ENCODE results near the gene LPCAT2.

Gene LPCAT2

DNA sequence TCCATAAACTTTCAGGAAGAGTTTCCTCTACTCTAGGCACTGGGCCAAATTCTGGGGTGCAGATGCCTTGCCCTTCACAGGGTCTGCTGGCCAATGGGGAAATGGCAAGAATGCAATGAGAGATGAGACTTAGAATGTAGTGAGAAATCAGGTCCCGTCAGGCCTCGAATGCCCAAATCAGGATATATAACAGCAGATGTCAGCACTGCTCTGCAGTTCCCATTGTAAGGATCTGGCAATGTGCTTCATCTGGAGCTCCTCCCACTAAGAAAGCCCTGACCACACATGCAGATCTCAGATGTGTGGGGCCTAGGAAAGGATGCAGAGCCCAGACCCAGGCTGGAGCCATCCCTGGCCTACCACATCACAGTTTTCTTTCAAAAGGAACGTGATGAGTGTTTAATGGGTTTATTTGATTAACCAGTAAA, 13.9 kb upstream of the LPCAT2 start:
- Histone ChIP-seq H3K4me3 (ENCODE audit: insufficient read depth, low read depth, low read length) (no peak overlapping the region), H3K9me3 (ENCODE audit: control insufficient read depth, low read length) (no peaks in the 10 kb centered on the region), H3K27ac (ENCODE audit: insufficient read depth, low read depth, low read length, poor library complexity, severe bottlenecking) (no peak overlapping the region), H3K4me1 (ENCODE audit: control insufficient read depth, insufficient read depth, low read length) (peaks cover 4% of the 10 kb centered on the region), H3K27me3 (ENCODE audit: control insufficient read depth, insufficient read depth, low read length, poor library complexity, severe bottlenecking) (no peaks in the 10 kb centered on the region), H3K36me3 (ENCODE audit: control insufficient read depth, insufficient read depth, low read length) (peaks cover 3% of the 10 kb centered on the region)
- 70 to 80% methylated on average over 2 to 3 of the region's 3 CpGs for WGBS, 2 experiments

DNA sequence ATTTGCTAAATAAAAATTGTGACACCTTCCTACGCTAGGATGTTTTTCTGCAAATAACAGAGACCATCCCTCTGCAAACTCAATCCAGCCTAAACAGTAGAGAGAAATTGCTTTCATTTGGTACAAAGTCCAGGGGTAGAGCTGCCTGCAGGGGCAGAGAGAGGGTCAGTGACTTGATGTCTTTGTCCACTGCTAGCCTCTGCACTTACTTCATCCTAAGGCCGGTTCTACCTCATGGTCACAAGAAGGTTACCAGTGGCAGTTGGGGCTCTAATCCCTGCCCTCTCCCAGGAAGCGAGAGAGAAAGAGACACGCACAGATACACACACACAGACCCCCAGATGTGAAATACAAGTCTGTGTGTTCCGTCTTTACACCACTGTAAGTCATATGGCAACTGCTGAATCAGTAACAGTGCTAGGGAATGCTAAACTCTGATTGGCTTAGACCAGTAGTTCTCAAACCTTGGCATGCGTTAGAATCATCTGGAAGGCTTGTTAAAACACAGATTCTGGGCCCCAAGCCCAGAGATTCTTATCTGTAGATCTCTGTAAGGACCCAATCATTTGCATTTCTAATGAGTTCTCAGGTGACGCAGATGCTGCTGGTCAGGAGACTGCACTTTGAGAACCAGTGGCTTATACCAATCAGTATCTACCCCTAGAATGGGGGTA, 13.1 kb upstream of the LPCAT2 start:
- Histone ChIP-seq H3K27ac (ENCODE audit: insufficient read depth, low read depth, low read length, poor library complexity, severe bottlenecking) (no peak overlapping the region), H3K4me3 (ENCODE audit: insufficient read depth, low read depth, low read length) (no peak overlapping the region), H3K27me3 (ENCODE audit: control insufficient read depth, insufficient read depth, low read length, poor library complexity, severe bottlenecking) (no peaks in the 10 kb centered on the region), H3K9me3 (ENCODE audit: control insufficient read depth, low read length) (no peaks in the 10 kb centered on the region), H3K36me3 (ENCODE audit: control insufficient read depth, insufficient read depth, low read length) (no peaks in the 10 kb centered on the region), H3K4me1 (ENCODE audit: control insufficient read depth, insufficient read depth, low read length) (peaks cover 11% of the 10 kb centered on the region)
- WGBS, 2 experiments, result 89 to 90% methylated on average over 7 of the region's 7 CpGs

DNA sequence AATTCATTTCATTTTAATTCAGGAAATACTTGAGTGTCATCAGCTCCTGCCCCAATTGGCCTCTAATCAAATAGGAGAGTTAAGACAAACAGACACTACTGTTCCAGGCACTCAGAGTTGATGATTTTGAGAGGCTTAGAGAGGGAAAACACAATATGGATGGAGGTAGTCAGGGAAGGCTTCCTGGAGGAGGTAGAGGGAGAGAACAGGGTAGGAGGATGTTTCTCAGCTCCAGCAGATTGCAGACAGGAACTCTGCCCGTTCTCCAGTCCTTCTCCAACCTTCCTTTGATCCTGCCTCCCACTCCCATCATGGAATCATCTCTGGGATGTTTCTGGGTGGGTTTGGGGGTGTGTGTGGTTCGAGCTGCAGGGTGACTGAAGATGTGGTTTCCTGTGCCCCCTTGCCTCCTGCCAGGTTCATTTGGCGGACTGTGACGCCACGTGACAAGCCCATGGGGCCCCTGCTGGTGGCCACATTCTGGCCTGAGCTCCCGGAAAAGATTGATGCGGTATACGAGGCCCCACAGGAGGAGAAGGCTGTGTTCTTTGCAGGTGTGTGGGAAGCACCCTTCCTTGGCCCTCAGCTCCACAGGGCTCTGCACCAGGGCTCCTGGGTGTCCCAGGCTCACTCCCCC, 12.2 kb upstream of the LPCAT2 start:
- no peak overlapping the region for H3K4me3 ChIP-seq (ENCODE audit: insufficient read depth, low read depth, low read length)
- no peaks in the 10 kb centered on the region for H3K27me3 ChIP-seq (ENCODE audit: control insufficient read depth, insufficient read depth, low read length, poor library complexity, severe bottlenecking)
- no peaks in the 10 kb centered on the region for H3K36me3 ChIP-seq (ENCODE audit: control insufficient read depth, insufficient read depth, low read length)
- no peak overlapping the region for H3K27ac ChIP-seq (ENCODE audit: insufficient read depth, low read depth, low read length, poor library complexity, severe bottlenecking)
- peaks cover 16% of the 10 kb centered on the region for H3K4me1 ChIP-seq (ENCODE audit: control insufficient read depth, insufficient read depth, low read length)
- 90 to 93% methylated on average over 8 of the region's 8 CpGs for WGBS, 2 experiments
- no peaks in the 10 kb centered on the region for H3K9me3 ChIP-seq (ENCODE audit: control insufficient read depth, low read length)

DNA sequence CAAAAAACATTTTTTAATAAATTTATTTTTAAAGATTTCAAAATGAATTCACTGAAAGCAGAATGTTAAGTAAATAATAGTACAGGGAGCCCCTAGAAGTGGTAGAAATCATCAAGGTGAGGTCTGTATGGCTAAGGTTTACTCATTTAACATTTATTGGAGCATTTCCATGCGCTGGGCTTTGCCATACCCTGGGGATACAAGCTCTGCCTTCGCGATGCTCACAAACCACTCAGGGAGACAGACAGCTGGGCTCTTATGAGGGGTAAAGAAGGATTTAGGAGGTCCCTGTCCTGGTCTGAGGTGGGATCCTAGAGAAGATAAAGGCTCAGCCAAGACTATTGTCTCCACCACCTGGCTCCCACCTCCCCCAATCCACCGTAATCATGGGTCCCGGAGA, 11.3 kb upstream of the LPCAT2 start:
- Histone ChIP-seq H3K36me3 (ENCODE audit: control insufficient read depth, insufficient read depth, low read length) (no peaks in the 10 kb centered on the region), H3K27ac (ENCODE audit: insufficient read depth, low read depth, low read length, poor library complexity, severe bottlenecking) (no peak overlapping the region), H3K4me1 (ENCODE audit: control insufficient read depth, insufficient read depth, low read length) (peaks cover 23% of the 10 kb centered on the region), H3K9me3 (ENCODE audit: control insufficient read depth, low read length) (no peaks in the 10 kb centered on the region), H3K4me3 (ENCODE audit: insufficient read depth, low read depth, low read length) (no peak overlapping the region), H3K27me3 (ENCODE audit: control insufficient read depth, insufficient read depth, low read length, poor library complexity, severe bottlenecking) (no peaks in the 10 kb centered on the region)
- 96% methylated on average over 5 of the region's 5 CpGs for WGBS, 2 experiments

DNA sequence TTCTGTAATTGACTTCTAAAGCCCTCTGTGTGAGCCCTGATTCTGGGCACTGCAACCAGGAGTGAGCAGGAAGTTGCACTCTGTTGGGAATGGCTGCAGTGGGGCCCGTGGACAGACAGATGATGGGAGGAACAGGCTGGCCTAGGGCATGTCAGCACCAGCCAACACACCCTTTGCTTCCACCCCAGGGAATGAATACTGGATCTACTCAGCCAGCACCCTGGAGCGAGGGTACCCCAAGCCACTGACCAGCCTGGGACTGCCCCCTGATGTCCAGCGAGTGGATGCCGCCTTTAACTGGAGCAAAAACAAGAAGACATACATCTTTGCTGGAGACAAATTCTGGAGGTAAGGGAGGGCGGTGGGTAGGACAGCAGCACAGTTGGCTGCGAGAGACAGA, 10.8 kb upstream of the LPCAT2 start:
- H3K27ac ChIP-seq (ENCODE audit: insufficient read depth, low read depth, low read length, poor library complexity, severe bottlenecking), result no peak overlapping the region
- H3K4me1 ChIP-seq (ENCODE audit: control insufficient read depth, insufficient read depth, low read length), result peaks cover 29% of the 10 kb centered on the region
- H3K9me3 ChIP-seq (ENCODE audit: control insufficient read depth, low read length), result no peaks in the 10 kb centered on the region
- WGBS, 2 experiments, result 93 to 95% methylated on average over 6 of the region's 6 CpGs
- no peaks in the 10 kb centered on the region for H3K27me3 ChIP-seq (ENCODE audit: control insufficient read depth, insufficient read depth, low read length, poor library complexity, severe bottlenecking)
- H3K36me3 ChIP-seq (ENCODE audit: control insufficient read depth, insufficient read depth, low read length), result no peaks in the 10 kb centered on the region
- no peak overlapping the region for H3K4me3 ChIP-seq (ENCODE audit: insufficient read depth, low read depth, low read length)

DNA sequence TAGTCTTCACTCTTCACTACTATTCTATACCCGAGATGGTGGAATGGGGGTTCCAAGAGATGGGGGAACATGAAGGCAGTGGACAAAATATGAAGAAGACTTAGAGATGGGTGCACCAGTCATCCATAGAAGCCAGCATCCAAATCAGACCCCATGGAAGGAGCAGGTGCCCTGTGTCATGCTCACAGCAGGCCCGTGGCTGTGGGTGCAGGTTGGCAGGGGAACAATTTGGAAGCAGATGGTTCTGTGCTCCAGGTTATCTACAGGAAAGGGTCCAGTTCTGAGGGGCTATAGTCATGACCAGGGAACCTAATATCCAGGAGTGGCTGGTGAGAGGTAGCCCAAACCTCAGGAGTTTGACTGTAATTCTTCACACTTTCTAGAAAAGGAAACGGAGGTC, 9.6 kb upstream of the LPCAT2 start:
- no peak overlapping the region for H3K27ac ChIP-seq (ENCODE audit: insufficient read depth, low read depth, low read length, poor library complexity, severe bottlenecking)
- peaks cover 36% of the 10 kb centered on the region for H3K4me1 ChIP-seq (ENCODE audit: control insufficient read depth, insufficient read depth, low read length)
- no peaks in the 10 kb centered on the region for H3K36me3 ChIP-seq (ENCODE audit: control insufficient read depth, insufficient read depth, low read length)

DNA sequence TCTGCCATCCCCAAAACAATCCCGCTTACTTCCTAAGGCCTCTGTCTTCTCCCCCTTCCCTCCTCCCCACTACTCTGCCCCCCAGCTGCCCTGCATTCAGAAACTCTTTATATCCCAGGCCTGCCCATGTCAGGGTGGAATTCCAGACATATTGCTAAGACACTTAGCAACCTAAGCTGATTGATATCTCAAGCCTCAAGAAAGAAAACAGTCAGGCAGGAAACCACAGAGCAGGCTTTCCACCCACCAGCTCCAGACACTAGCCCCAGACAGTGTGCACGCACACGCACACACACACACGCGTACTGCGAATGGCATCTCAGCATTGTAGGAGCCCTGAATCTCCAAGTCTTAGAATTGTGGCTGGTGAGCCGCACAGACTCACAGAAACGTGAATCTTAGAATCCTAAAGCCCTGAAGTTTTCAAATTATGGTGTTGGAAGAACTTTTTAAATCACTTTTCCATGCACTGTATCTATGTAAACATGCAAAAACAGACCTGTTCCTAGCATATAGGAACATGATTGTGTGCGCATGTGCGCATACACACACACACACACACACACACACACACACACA, 8.8 kb upstream of the LPCAT2 start:
- H3K36me3 ChIP-seq (ENCODE audit: control insufficient read depth, insufficient read depth, low read length), result no peaks in the 10 kb centered on the region
- peaks cover 36% of the 10 kb centered on the region for H3K4me1 ChIP-seq (ENCODE audit: control insufficient read depth, insufficient read depth, low read length)
- no peaks in the 10 kb centered on the region for H3K9me3 ChIP-seq (ENCODE audit: control insufficient read depth, low read length)
- H3K4me3 ChIP-seq (ENCODE audit: insufficient read depth, low read depth, low read length), result no peak overlapping the region
- 79 to 81% methylated on average over 10 of the region's 10 CpGs for WGBS, 2 experiments
- H3K27me3 ChIP-seq (ENCODE audit: control insufficient read depth, insufficient read depth, low read length, poor library complexity, severe bottlenecking), result no peaks in the 10 kb centered on the region
- no peak overlapping the region for H3K27ac ChIP-seq (ENCODE audit: insufficient read depth, low read depth, low read length, poor library complexity, severe bottlenecking)

More for the DNA sequence above, 9.6 kb upstream of the LPCAT2 start:
- Histone ChIP-seq H3K9me3 (ENCODE audit: control insufficient read depth, low read length) (no peaks in the 10 kb centered on the region), H3K27me3 (ENCODE audit: control insufficient read depth, insufficient read depth, low read length, poor library complexity, severe bottlenecking) (no peaks in the 10 kb centered on the region), H3K4me3 (ENCODE audit: insufficient read depth, low read depth, low read length) (no peak overlapping the region)
- WGBS, 2 experiments, result 87 to 95% methylated on average over 3 of the region's 3 CpGs

DNA sequence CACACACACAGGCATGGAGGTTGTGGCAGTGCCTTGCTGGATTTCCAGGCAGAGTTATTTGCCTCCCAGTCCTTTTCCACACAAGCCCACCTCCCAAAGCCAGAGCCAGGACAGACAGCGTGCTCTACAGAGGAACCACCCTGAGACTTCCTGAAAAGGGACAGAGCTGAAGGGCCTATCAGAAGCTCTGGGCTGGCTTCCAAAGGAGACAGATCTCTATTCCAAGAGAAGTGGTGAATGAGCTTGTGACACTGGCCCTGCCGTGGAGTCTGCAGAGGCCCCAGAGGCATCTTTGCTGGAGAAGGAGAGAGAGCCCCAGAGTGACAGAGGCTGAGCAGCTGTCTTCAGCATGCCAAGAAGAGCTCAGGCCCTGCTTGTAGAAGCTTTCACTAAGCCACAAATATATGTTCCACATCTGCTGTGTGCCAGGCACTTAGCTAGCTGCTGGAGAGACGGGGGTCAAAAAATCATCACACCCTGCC, 8.3 kb upstream of the LPCAT2 start:
- Histone ChIP-seq H3K27me3 (ENCODE audit: control insufficient read depth, insufficient read depth, low read length, poor library complexity, severe bottlenecking) (no peaks in the 10 kb centered on the region), H3K36me3 (ENCODE audit: control insufficient read depth, insufficient read depth, low read length) (no peaks in the 10 kb centered on the region), H3K9me3 (ENCODE audit: control insufficient read depth, low read length) (no peaks in the 10 kb centered on the region), H3K4me1 (ENCODE audit: control insufficient read depth, insufficient read depth, low read length) (peaks cover 36% of the 10 kb centered on the region), H3K27ac (ENCODE audit: insufficient read depth, low read depth, low read length, poor library complexity, severe bottlenecking) (no peak overlapping the region), H3K4me3 (ENCODE audit: insufficient read depth, low read depth, low read length) (no peak overlapping the region)
- WGBS, 2 experiments, result 67 to 79% methylated on average over 3 of the region's 3 CpGs

DNA sequence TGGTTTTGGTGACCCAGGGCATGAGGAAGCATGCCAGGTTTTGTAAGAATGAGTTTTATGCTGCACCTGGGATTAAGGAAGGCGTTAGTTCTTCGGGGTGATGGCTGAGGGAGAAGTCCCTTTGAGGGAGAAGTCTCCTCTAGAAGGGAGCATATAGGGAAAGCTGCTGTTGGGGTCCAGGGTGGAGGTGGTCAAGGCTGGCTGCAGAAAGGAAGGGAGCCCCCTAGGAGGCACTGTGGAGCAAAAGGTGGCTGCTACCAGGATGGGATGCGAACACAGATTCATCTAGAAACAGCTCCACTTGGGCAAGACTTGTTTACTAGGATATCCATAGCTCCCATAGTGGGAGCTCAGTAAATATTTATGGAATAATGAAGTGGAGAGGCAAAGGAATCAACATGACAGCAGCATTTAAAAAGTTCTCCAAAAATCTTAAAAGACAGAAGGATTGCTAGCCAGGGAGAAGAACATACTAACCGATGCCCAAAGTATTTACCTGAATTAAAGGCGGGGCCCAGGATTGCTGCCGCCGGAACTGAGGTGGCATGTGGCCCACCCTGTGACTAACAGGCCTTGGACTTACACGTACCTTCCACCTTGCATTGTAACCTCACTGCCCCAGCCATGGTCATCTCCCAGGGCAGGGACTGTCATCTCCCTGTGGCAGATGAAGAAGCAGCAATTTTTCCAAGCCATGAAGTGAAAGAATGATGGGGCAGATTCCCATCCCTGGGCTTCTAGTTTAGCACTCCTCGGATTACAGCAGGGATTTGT, 7.1 kb upstream of the LPCAT2 start:
- Histone ChIP-seq H3K4me3 (ENCODE audit: insufficient read depth, low read depth, low read length) (no peak overlapping the region), H3K4me1 (ENCODE audit: control insufficient read depth, insufficient read depth, low read length) (peaks cover 34% of the 10 kb centered on the region), H3K27me3 (ENCODE audit: control insufficient read depth, insufficient read depth, low read length, poor library complexity, severe bottlenecking) (no peaks in the 10 kb centered on the region), H3K36me3 (ENCODE audit: control insufficient read depth, insufficient read depth, low read length) (no peaks in the 10 kb centered on the region), H3K9me3 (ENCODE audit: control insufficient read depth, low read length) (no peaks in the 10 kb centered on the region), H3K27ac (ENCODE audit: insufficient read depth, low read depth, low read length, poor library complexity, severe bottlenecking) (no peak overlapping the region)
- WGBS, 2 experiments, result 91% methylated on average over 8 to 9 of the region's 9 CpGs

Data from ectodermal cell (in vitro differentiated cells).